Stimulated activated effector memory CD8-positive, alpha-beta T cell treated with anti-CD3 and anti-CD28 coated beads, Interleukin-12 subunit alpha, Interleukin-12 subunit beta, amount 100 ng/mL, for 72 hours (primary cell): ENCODE results near the gene VPS37C.

ENCODE experiments used
- ATAC-seq: fragments of 150-1000 bp; cut with Tn5 transposase; 2 replicates; pipeline ENCODE4 v1.10.0; 2021
- DNase-seq, 2 donors: peaks; one replicate each; pipeline ENCODE4 v3.0.0; 2021 to 2022; ENCODE audit warnings: low spot score in 2 of 2
- H3K27ac Mint-ChIP-seq: one replicate; pipeline ENCODE4 v1.8.0; 2022; ENCODE audit warnings: mild to moderate bottlenecking, mixed read lengths
- H3K36me3 Mint-ChIP-seq: one replicate; pipeline ENCODE4 v1.8.0; 2022; ENCODE audit warnings: mild to moderate bottlenecking, mixed read lengths
- H3K4me1 Mint-ChIP-seq: one replicate; pipeline ENCODE4 v1.8.0; 2022; ENCODE audit warnings: mixed read lengths
- H3K4me3 Mint-ChIP-seq: one replicate; pipeline ENCODE4 v1.8.0; 2022; ENCODE audit warnings: mild to moderate bottlenecking, mixed read lengths
- H3K9me3 Mint-ChIP-seq: one replicate; pipeline ENCODE4 v1.8.0; 2022; ENCODE audit warnings: mixed read lengths

Gene VPS37C

DNA sequence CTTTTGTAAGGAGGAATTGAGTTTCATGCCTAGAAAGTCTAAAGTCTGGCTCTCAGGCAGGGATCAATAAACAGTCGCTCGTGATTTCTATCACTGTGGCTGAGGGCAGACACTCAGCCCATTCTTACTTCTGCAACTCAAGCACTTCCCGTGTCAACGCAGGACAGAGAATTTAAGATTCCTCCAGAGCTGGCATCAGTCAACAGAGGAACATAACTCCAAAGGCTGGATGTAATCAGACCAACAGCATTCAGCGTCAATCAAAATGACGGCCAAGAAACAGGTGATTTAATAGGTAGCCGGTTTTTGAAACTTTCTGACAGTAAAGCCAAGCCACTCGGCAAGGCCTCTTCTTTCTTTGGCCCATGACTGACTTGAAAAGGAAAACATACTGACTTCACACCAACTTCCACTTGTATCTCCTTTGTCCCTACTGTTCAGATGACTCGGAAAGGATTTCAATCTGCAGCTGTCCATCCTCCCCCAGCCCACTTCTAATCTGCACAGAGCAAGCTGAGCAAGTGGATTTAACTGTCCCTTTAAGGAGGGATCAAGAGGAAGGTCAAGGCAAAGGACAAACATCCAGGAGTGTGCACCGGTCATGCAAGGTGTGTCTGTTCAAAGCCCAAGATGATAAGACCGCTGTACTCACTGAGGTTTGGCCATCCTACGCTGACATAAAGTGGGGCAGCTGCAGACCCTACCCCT is 9.5 kb downstream of the VPS37C start:
- DNase-seq: no peak
- Mint-ChIP-seq H3K9me3 (peaks cover 17% of the 10 kb centered on the region), H3K36me3 (no peaks in the 10 kb centered on the region), H3K4me3 (no peak overlapping the region), H3K4me1 (peaks cover 18% of the 10 kb centered on the region), H3K27ac (no peak overlapping the region)
- ATAC-seq: no peak

DNA sequence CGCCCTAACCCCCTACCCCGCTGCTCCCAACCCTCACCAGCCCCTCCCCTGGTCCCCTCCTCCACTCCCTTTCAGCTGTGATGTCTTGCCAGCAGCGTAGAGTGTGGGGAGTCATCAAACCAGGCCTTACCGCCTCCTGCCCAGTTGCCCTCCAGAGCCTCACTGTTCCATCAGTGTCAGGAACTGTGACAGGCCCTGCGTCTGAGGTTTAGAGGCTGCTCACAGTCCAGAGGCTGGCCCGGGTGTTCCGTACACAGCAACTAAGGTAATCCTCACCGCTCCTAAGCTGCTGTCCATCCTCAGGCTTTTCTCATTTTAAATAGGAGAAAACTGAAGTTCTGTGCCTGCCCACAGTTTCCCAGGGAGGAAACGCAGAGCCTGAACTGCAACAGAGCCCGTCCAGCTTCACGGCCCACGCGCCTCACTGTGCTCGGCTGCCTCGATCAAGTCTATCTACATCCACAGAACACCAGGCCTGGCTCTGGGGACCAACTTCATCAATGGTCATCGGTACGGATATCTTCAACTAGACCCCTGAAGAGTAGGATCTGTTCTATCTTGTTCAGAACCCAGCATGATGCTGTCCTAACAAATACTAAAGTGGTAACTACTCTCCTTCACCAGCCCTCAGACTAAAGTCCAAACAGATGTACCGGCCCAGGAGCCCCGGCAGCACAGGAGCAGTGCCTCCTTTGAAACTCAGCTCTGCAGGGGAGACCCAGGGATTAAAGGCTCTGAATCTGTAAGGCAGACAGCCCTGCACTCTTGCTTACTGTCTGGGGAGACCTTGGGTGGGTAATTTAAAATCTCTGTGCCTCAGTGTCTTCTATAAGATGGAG is 10.3 kb downstream of the VPS37C start:
- peaks cover 17% of the 10 kb centered on the region for H3K9me3 Mint-ChIP-seq
- no peaks in the 10 kb centered on the region for H3K36me3 Mint-ChIP-seq
- H3K27ac Mint-ChIP-seq: no peak overlapping the region
- no peak for ATAC-seq
- no peak for DNase-seq
- no peak overlapping the region for H3K4me3 Mint-ChIP-seq
- peaks cover 25% of the 10 kb centered on the region for H3K4me1 Mint-ChIP-seq

DNA sequence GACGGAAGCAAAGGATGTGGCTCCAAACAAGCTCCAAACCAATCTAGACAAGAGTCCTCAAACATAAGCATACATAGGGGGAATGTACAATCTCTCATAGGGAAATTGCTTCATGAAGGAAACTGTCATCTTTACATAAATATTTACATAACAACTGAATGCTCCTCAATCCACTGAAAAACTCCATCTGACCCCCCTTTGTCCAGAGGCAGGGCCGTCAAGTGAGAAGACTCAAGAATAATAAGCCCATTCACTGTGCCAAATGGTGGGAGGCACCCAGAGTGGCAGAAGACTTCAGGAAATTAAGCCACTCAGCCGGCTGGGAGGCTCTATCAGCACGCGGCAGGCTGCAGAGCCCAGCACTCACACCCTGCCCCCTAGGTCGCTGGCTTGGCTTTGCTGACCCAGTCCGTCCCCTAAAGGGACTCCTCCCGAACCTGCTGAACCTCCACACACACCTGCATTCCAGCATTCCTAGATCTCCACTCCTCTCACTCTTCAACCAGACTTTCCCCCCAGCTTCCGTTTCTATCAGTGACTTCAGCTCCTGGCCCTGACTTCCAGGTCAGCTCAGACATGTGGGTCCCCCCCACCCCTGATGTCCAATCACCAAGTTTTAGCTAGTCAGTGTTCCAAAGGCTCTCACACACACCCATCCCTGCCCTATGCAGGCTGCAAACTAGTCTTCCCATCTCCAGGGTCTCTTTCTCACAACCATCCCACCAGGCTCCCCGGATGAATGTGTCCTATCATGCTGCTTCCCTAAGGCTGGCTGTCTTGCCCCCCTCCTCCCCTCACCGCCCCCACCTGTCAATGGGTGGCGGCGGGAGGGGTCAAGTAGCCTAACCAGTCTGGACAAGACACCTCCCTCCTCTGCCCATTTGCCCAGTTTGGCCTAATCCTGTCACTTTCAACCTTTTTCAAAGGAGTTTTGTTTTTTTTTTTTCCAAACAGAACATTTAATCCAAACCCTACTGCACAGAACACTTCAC is 11.3 kb downstream of the VPS37C start:
- ATAC-seq: no peak
- H3K27ac Mint-ChIP-seq: peak overlapping the region; percentile 45
- H3K4me1 Mint-ChIP-seq: peaks cover 29% of the 10 kb centered on the region
- peaks cover 7% of the 10 kb centered on the region for H3K9me3 Mint-ChIP-seq
- H3K36me3 Mint-ChIP-seq: no peaks in the 10 kb centered on the region
- no peak overlapping the region for H3K4me3 Mint-ChIP-seq
- DNase-seq: no peak

DNA sequence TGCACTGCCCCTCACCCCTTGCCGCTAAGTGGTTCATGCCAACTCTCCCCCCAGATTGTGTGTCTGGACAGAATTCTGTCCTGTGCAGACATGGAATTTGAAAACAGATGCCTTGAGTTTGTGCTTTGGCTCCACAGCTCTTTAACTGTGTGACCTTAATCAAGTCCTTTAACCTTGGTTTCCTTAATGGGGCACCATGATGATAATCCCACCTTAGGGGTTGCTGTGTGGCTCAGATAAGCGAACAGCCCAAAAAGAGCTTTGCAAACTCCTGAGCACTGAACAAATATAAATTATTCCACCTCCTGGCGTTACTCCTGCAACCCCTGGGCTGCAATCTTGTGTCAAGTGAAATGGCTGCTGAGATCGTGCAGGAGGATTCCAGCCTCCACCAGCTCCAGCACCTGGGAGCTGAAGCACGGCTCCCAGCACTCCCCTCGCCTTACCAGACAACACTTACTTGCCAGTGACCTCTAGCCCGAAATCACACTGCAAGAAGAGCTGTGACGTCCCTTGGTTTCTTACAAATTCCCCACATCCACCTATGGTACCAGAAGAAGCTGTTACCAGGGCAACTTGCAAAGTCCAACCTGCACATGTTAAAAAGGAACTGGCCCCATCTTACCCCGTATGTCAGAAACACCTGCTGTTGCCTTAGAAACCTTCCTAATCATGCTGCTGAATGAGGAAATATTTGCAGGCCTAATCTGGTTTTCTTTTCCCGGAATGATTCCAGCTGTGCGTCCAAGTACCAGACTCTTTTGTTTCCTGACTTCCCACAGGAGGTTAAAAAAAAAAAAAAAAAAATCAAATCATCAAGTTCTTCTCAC is 13.2 kb downstream of the VPS37C start:
- H3K27ac Mint-ChIP-seq: peak overlapping the region; percentile 50
- no peaks in the 10 kb centered on the region for H3K9me3 Mint-ChIP-seq
- peaks cover 29% of the 10 kb centered on the region for H3K4me1 Mint-ChIP-seq
- ATAC-seq (no peak), DNase-seq (no peak)
- no peaks in the 10 kb centered on the region for H3K36me3 Mint-ChIP-seq
- H3K4me3 Mint-ChIP-seq: no peak overlapping the region

DNA sequence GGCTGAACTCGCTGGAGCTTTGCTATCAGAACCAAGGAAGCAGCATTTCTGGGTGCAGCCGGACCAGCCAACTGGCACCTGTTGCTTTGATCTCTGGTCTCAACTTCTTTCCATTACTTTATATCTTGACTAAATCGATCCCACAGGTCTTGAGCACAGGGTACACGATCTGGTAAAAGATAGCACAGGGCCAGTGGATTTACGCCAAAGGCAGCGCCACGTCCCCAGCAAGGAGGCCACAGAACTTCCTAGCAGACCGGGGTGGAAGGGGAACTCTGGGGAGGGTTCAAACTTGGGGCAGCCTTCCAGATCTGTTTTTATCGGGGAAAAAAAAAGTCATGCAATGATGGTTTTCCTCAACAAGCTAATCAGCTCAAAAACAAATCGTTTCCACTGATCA is 14.0 kb downstream of the VPS37C start:
- ATAC-seq (no peak), DNase-seq (no peak)
- peak overlapping the region; percentile 50 for H3K27ac Mint-ChIP-seq
- peaks cover 23% of the 10 kb centered on the region for H3K4me1 Mint-ChIP-seq
- H3K4me3 Mint-ChIP-seq: no peak overlapping the region
- no peaks in the 10 kb centered on the region for H3K36me3 Mint-ChIP-seq
- no peaks in the 10 kb centered on the region for H3K9me3 Mint-ChIP-seq

DNA sequence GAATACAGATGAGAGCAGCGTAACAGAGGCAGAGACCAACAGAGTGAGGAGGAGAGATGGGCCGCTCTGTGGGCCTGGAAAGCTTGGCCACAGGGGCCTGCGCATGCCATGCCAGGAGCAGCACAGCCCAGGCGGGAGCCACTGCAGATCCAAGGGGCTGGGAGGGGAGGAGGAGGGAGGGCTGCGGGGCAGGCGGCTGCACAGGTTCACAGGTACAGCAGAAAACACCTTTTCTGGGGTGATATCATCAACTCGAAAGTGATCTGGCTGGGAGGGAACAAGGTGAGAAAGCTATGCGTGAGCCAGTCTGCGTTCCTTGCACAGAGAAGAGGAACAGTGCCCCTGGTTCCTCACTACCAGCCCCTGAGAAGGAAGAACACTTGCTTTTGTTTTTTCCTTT is 14.8 kb downstream of the VPS37C start:
- no peak for DNase-seq
- H3K27ac Mint-ChIP-seq: peak overlapping the region; percentile 50

DNA sequence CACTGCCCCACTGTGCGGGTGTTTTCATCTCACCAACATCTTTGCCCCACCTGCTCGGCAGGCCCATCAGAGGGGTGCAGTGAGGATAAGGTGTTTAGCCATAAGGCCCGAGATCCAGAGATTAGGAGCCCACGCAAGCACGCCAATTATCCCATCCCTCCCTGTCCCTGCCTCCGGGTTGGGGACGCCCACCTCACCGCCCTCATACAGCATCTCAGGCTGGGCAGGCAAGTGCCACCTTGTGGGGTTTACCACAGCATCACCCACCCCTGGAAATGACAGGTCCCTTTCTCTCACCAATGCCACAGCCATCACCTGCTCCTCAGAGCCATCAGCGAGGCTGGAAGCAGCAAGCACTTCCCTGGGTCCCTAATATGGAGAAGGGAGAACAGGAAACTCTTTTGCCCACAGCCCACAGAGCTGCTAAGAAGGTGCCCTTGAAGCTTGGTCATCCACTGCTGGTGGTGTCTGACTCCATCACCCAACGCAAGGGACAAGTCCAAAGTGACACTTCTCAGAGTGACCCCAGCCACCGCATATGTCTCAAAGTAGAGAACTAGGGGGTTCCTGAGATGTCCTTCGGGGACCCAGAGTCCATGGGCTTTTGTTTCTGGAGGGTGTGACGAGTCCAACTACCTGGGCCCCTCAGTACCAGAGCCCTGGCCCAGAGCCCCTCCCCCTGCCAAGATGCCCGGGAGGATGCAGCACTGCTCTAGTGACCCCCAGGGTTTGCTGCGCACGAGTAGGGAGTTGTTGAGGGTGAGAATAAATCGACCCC is 15.8 kb downstream of the VPS37C start:
- no peak for ATAC-seq
- Mint-ChIP-seq H3K9me3 (no peaks in the 10 kb centered on the region), H3K4me1 (peaks cover 23% of the 10 kb centered on the region), H3K36me3 (no peaks in the 10 kb centered on the region), H3K4me3 (no peak overlapping the region), H3K27ac (no peak overlapping the region)
- no peak for DNase-seq

More for the DNA sequence above, 14.8 kb downstream of the VPS37C start:
- Mint-ChIP-seq H3K4me3 (no peak overlapping the region), H3K9me3 (no peaks in the 10 kb centered on the region), H3K4me1 (peaks cover 23% of the 10 kb centered on the region), H3K36me3 (no peaks in the 10 kb centered on the region)
- no peak for ATAC-seq

DNA sequence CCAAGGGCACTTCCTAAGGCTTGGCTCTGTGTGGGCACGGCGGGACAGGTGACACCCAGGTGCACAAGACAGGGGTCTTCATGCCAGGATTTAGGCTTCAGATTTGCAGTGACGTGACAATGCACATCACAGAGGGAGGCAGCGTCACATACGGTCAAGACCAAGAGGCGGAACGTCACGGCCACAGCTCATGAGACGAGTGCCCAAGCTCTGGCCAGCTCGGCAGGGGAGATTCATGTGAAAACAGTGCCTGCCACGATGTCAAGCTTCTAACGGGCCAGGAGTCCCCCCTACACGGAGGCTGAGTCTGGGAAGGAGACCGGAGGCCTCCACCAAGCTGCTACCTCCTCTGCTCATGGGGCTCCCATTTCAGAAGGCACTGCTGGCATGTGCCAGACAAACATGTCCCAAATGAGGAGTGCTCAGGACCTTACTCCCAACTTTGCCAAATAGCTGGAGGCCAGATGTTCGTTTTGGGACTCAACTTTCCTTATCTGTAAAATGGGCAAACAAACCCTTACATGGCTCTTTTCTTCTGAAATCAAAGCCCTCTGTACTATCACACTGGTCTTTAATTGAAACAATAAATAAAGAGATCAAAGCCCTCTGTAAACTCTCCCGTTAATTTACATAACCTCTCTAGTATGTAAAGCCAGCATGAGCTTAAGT is 16.6 kb downstream of the VPS37C start:
- Mint-ChIP-seq H3K4me1 (peaks cover 15% of the 10 kb centered on the region), H3K27ac (no peak overlapping the region), H3K36me3 (no peaks in the 10 kb centered on the region), H3K9me3 (no peaks in the 10 kb centered on the region), H3K4me3 (no peak overlapping the region)
- no peak for ATAC-seq
- no peak for DNase-seq

DNA sequence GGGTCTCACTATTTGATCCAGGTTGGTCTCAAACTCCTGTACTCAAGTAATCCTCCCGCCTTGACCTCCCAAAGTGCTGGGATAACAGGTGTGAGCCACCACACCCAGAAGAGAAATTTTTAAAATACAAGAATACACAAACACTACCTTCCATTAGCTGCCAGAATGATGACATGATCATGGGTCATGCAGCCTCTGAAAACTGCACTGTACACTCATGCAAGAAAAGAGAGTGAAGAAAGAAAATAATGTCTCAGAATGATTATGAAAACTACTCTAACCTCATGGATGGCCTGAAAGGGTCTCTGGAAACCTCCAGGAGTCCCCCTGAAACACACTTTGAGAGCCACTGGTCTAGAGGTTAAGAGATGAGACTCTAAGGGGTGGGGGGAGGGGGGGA is 18.8 kb downstream of the VPS37C start:
- Mint-ChIP-seq H3K27ac (no peak overlapping the region), H3K36me3 (peaks cover 4% of the 10 kb centered on the region), H3K9me3 (no peaks in the 10 kb centered on the region), H3K4me1 (peaks cover 15% of the 10 kb centered on the region), H3K4me3 (no peak overlapping the region)
- ATAC-seq: no peak
- no peak for DNase-seq

DNA sequence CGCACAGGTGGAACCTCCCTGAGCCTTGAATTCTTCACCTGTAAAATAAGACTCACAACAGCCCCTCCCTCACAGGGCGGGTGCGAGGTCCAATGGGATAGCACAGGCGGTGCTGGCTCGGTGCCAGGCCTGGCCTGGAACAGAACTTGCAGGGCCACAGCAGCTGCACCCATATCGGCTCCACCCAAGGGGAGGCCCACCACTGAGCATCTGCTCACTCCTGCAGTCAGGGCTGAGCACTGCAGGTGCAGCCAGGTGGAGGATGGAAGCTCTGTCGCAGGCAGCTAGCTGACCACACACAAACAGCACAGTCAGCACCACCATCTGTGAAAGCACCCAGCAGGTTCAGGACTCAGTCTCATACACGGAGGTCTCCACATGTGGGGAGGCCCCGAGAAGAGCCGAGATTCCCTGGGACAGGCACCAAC is 19.6 kb downstream of the VPS37C start:
- Mint-ChIP-seq H3K27ac (no peak overlapping the region), H3K9me3 (no peaks in the 10 kb centered on the region), H3K4me3 (no peak overlapping the region), H3K4me1 (peaks cover 11% of the 10 kb centered on the region), H3K36me3 (peaks cover 4% of the 10 kb centered on the region)
- DNase-seq (no peak), ATAC-seq (peak; percentile 16)

DNA sequence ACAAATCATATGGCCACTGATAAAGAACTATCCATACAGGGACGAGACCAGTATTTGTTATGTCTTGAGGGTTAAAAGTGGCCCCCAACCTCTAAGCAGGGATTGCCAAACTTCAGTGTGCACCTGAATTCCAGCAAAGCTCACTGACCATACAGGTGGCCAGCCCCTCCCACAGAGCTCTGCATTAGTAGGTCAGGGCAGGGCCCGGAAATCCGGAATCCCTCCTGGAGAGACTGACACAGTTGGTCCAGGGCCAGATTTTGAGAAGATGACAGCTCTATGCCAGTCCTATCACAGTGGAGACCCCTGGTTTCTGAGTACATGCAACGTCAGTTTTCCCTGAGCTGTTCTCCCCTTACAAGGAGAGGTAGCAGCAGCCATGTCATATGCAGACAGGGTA is 20.8 kb downstream of the VPS37C start:
- peaks cover 4% of the 10 kb centered on the region for H3K36me3 Mint-ChIP-seq
- ATAC-seq (no peak), DNase-seq (no peak)
- no peaks in the 10 kb centered on the region for H3K9me3 Mint-ChIP-seq
- H3K27ac Mint-ChIP-seq: no peak overlapping the region
- no peaks in the 10 kb centered on the region for H3K4me1 Mint-ChIP-seq
- H3K4me3 Mint-ChIP-seq: no peak overlapping the region

DNA sequence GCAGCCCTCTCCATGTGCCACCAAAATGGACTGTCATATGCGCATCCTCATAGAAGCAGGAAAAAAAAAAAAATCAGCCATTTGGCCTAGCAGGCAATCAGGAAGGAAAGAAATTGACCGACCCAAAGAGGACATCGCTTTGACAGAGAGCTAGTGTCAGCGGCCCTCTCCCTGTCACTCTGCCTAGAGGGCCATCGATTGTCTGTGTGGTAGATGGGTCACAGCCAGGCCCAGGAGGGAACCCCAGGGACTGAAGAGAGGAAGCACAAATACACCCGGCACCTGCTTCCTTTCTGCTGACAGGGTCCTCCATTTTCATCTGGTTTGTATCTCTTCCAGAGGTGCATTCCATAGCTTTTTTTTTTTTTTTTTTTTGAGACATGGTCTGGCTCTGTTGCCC is 21.8 kb downstream of the VPS37C start:
- Mint-ChIP-seq H3K9me3 (no peaks in the 10 kb centered on the region), H3K4me3 (no peak overlapping the region), H3K4me1 (no peaks in the 10 kb centered on the region), H3K36me3 (peaks cover 4% of the 10 kb centered on the region), H3K27ac (no peak overlapping the region)
- no peak for DNase-seq
- no peak for ATAC-seq

DNA sequence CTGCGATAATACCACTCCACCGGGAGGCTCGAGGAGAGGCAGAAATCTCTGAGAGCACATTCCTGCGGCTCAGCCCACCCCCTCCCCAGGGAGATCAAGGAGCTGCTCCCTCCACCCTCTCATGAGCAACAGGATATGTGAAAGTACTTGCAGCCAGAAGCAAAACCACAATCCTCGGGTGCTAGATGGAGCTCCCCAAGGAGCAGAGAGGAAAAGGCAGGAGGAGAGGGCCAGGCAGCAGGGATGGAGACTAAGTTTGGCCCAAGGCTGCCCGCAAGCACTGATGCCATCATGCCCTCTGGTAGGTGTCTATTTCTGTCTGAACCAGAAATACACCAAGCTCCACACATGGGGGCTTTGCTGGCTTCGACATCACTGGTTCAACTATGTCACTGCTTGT is 22.3 kb downstream of the VPS37C start:
- Mint-ChIP-seq H3K9me3 (no peaks in the 10 kb centered on the region), H3K4me3 (no peak overlapping the region), H3K4me1 (no peaks in the 10 kb centered on the region), H3K36me3 (peaks cover 4% of the 10 kb centered on the region), H3K27ac (no peak overlapping the region)
- ATAC-seq (no peak), DNase-seq (no peak)
